HepG2 (cell line): ENCODE data around the gene BCAR3. TPM values are rescaled to one million over a fixed set of nuclear protein-coding genes. Genes with fewer than 3 reads are reported as not detected.

Experiments
- BATF2 ChIP-seq: sonication (generic); formaldehyde crosslinking; IDR thresholded peaks from 2 replicates; pipeline ENCODE4 v1.8.0; 2022; ENCODE audit warnings: mild to moderate bottlenecking, missing genetic modification reagents, moderate library complexity
- ELK4 ChIP-seq: sonication (generic); formaldehyde crosslinking; IDR thresholded peaks from 2 replicates; pipeline ENCODE4 v1.9.0; 2021; ENCODE audit warnings: missing genetic modification reagents, borderline replicate concordance
- HINFP ChIP-seq: sonication (generic); formaldehyde crosslinking; IDR thresholded peaks from 2 replicates; pipeline ENCODE4 v1.4.0; 2020; ENCODE audit warnings: low read depth, mild to moderate bottlenecking, missing genetic modification reagents
- HMG20B ChIP-seq: conservative IDR thresholded peaks from 2 replicates; pipeline ENCODE4 v1.6.1; 2016; ENCODE audit warnings: missing genetic modification reagents, missing compliant biosample characterization
- MLXIP ChIP-seq: sonication (generic); formaldehyde crosslinking; IDR thresholded peaks from 2 replicates; pipeline ENCODE4 v1.9.0; 2021; ENCODE audit warnings: missing genetic modification reagents, borderline replicate concordance
- NFE2L1 ChIP-seq: sonication (generic); formaldehyde crosslinking; IDR thresholded peaks from 2 replicates; pipeline ENCODE4 v1.4.0; 2020; ENCODE audit warnings: missing genetic modification reagents, mild to moderate bottlenecking, borderline replicate concordance
- NFYC ChIP-seq: IDR thresholded peaks from 2 replicates; pipeline ENCODE4 v1.6.1; 2016; ENCODE audit warnings: missing genetic modification reagents, missing compliant biosample characterization
- NPAS2 ChIP-seq: sonication (generic); formaldehyde crosslinking; IDR thresholded peaks from 2 replicates; pipeline ENCODE4 v1.8.0; 2022; ENCODE audit warnings: mild to moderate bottlenecking, missing genetic modification reagents, borderline replicate concordance
- PAF1 ChIP-seq: IDR thresholded peaks from 2 replicates; pipeline ENCODE4 v1.6.1; 2016; ENCODE audit warnings: missing genetic modification reagents, missing compliant biosample characterization
- PHF20 ChIP-seq: sonication (generic); formaldehyde crosslinking; IDR thresholded peaks from 2 replicates; pipeline ENCODE4 v1.5.0; 2020; ENCODE audit warnings: mild to moderate bottlenecking, missing genetic modification reagents
- RARA ChIP-seq: IDR thresholded peaks from 2 replicates; pipeline ENCODE4 v1.6.1; 2016; ENCODE audit warnings: missing genetic modification reagents, missing compliant biosample characterization
- RNF2 ChIP-seq: fragments of 450-650 bp; conservative IDR thresholded peaks from 2 replicates; pipeline ENCODE4 v1.6.1; 2016; ENCODE audit warnings: low read depth
- SMAD1 ChIP-seq: sonication (generic); formaldehyde crosslinking; IDR thresholded peaks from 2 replicates; pipeline ENCODE4 v1.4.0; 2020; ENCODE audit warnings: missing genetic modification reagents, low read depth, mild to moderate bottlenecking, borderline replicate concordance
- TERF1 ChIP-seq: sonication (generic); formaldehyde crosslinking; IDR thresholded peaks from 2 replicates; pipeline ENCODE4 v1.8.0; 2022; ENCODE audit warnings: mild to moderate bottlenecking, missing genetic modification reagents, moderate library complexity
- ZNF10 ChIP-seq: sonication (generic); formaldehyde crosslinking; IDR thresholded peaks from 2 replicates; pipeline ENCODE4 v1.4.0; 2020; ENCODE audit warnings: mild to moderate bottlenecking, low read depth, missing genetic modification reagents, borderline replicate concordance
- ZNF136 ChIP-seq: sonication (generic); formaldehyde crosslinking; IDR thresholded peaks from 2 replicates; pipeline ENCODE4 v1.8.1; 2022; ENCODE audit warnings: low read depth, mild to moderate bottlenecking, moderate library complexity, missing genetic modification reagents
- ZNF234 ChIP-seq: sonication (generic); formaldehyde crosslinking; conservative IDR thresholded peaks from 2 replicates; pipeline ENCODE4 v1.5.1; 2020; ENCODE audit warnings: mild to moderate bottlenecking, missing genetic modification reagents
- ZNF350 ChIP-seq: sonication (generic); formaldehyde crosslinking; IDR thresholded peaks from 2 replicates; pipeline ENCODE4 v1.4.0; 2020; ENCODE audit warnings: mild to moderate bottlenecking, low read depth, missing genetic modification reagents, borderline replicate concordance
- ZNF563 ChIP-seq: sonication (generic); formaldehyde crosslinking; IDR thresholded peaks from 2 replicates; pipeline ENCODE4 v1.8.0; 2022; ENCODE audit warnings: mild to moderate bottlenecking, moderate library complexity, missing genetic modification reagents
- ZNF724P ChIP-seq: sonication (generic); formaldehyde crosslinking; IDR thresholded peaks from 2 replicates; pipeline ENCODE4 v1.8.0; 2022; ENCODE audit warnings: missing genetic modification reagents, borderline replicate concordance
- ZNF850 ChIP-seq: sonication (generic); formaldehyde crosslinking; conservative IDR thresholded peaks from 2 replicates; pipeline ENCODE4 v1.9.0; 2021; ENCODE audit warnings: mild to moderate bottlenecking, missing genetic modification reagents
- polyA plus RNA-seq, 8 experiments: library from polyadenylated mRNA; depleted of rRNA in 3 of 8; stranded (reverse) in 7 of 8; unstranded in 1 of 8; fragments of >200 nt; fragmentation: Illumina TruSeq in 4 of 8; extraction: Trizol in 4 of 8; gene quantifications; 2 replicates each; pipeline versions ENCODE4 v1.2.1 to v1.2.3, GENCODE V29; 2011 to 2016; ENCODE audit warnings: low read depth in 4 of 8, missing spikeins in 1 of 8, mixed read lengths in 1 of 8; ENCODE audit not compliant: insufficient read depth in 1 of 8
- total RNA-seq, 5 experiments: library from RNA; depleted of rRNA; stranded (reverse); fragments of >200 nt; fragmentation: Illumina TruSeq; extraction: Trizol; gene quantifications; 2 replicates each; pipeline ENCODE4 v1.2.3, GENCODE V29; 2016; ENCODE audit warnings: low read depth in 1 of 5

BCAR3 gene
- total and polyA plus RNA-seq, 2 of the 13 experiments (the other 11 are each of a cell fraction or from before 2014, with no cell fraction given) = 3.6 to 4.8 TPM

- TF ChIP-seq ZNF563 (CRISPR knock-in tag) (no peak), NFE2L1 (CRISPR knock-in tag) (no peak), RARA (peak; percentile 86), BATF2 (CRISPR knock-in tag) (peak; percentile 61; the same call in 1 of the 2 replicates), RNF2 (0 out of 2 replicates have a peak, but pooled peaks have one; percentile 23), NPAS2 (CRISPR knock-in tag) (no peak), ZNF724P (CRISPR knock-in tag) (no peak), PHF20 (CRISPR knock-in tag) (no peak; the same call in 1 of the 2 replicates), NFYC (CRISPR knock-in tag) (no peak), MLXIP (CRISPR knock-in tag) (no peak), SMAD1 (0 out of 2 replicates have a peak, but pooled peaks have one; percentile 45), HMG20B (0 out of 2 replicates have a peak, but pooled peaks have one; percentile 33), ELK4 (CRISPR knock-in tag) (no peak), HINFP (peak; percentile 22; the same call in 1 of the 2 replicates), ZNF350 (CRISPR knock-in tag) (peak; percentile 61; the same call in 1 of the 2 replicates), ZNF10 (CRISPR knock-in tag) (no peak), ZNF850 (CRISPR knock-in tag) (no peak), TERF1 (no peak), PAF1 (no peak), ZNF136 (CRISPR knock-in tag) (no peak), ZNF234 (CRISPR knock-in tag) (no peak)
These were observed 89.7 kb downstream of the BCAR3 start (continued) for GRCh38 chr1:93591676-93592550.
